Motor neuron (in vitro differentiated cells): ENCODE data around the gene CAMTA1. TPM values are rescaled to one million over a fixed set of nuclear protein-coding genes. Genes with fewer than 3 reads are reported as not detected.

Experiments used
- ATAC-seq, 8 experiments: fragments of 200-7000 bp; cut with Tn5 transposase; replicated peaks in 6 of 8; 2 replicates each; pipeline ENCODE4 v1.8.0; 2021; ENCODE audit warnings: mild to moderate bottlenecking in 8 of 8, moderate library complexity in 8 of 8
- H3K27ac ChIP-seq, 2 donors: fragments of 250-450 bp; sonication (Bioruptor Pico); 2 replicates each; pipeline ENCODE4 v1.9.0; 2021; ENCODE audit warnings: antibody characterized with exemption in 2 of 2, mild to moderate bottlenecking in 2 of 2, moderate library complexity in 1 of 2
- H3K4me1 ChIP-seq, 2 donors: fragments of 250-450 bp; sonication (Bioruptor Pico); replicated peaks in 1 of 2; 2 replicates each; pipeline ENCODE4 v1.6.1; 2021; ENCODE audit warnings: antibody characterized with exemption in 2 of 2, mild to moderate bottlenecking in 2 of 2, moderate library complexity in 1 of 2
- H3K4me3 ChIP-seq, 5 donors: fragments of 250-450 bp; sonication (Bioruptor Pico); 2 replicates each; pipeline ENCODE4 v1.9.0; 2021; ENCODE audit warnings: antibody characterized with exemption in 5 of 5, mild to moderate bottlenecking in 5 of 5, moderate library complexity in 4 of 5
- WGBS, 10 experiments: fragments of 450-650 bp; shearing (Covaris generic); methylation state at CpG; one replicate each; pipeline ENCODE4 v1.0.0; 2022; 5-methylcytosine and 5-hydroxymethylcytosine counted together
- in situ Hi-C, 9 experiments: fragments of 400-800 bp; cut with MboI; loops; one replicate each; pipeline ENCODE4 v1.15.0; 2021; ENCODE audit warnings: low sequenced_read_pairs in 9 of 9, low pct_unique_long_range_greater_than_20kb in 2 of 9; ENCODE audit not compliant: unreplicated experiment in 9 of 9
- total RNA-seq, 8 experiments: library from RNA; unstranded; fragments of 300-600 nt; gene quantifications; 2 replicates each; pipeline versions ENCODE4 v1.2.3 to v1.2.4, GENCODE V29; 2022

Gene CAMTA1
- total RNA-seq, 8 experiments from 2014 or later = 38.5 to 145 (median 77.6) TPM

DNA sequence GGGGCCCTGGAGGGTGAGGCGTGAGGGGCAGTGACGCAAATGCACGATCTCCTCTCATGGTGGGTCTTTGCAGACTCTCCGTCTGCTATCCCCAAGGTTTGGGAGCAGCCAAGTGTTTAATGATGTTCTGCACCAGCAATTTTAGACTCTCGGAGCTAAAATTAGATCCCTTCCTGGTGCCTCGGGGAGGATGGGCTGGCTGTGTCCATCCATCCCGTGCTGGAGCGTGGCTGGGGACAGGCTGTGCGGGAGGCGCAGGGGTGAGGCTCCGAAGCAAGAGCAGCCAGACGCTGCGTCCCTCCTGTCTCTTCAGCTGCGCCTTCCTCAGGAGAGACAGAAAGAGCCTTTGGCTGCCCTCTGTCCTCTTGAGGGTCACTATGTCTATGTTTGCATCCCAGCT is 387.6 kb downstream of the CAMTA1 start:
- in situ Hi-C loops = no loop called here
- 0 to 100% (median 62%) methylated on average over 1 to 13 of the region's 14 CpGs; no CpG with 5 or more reads in 3 of the 10 experiments for WGBS, 10 experiments
- Histone ChIP-seq H3K4me1 (peaks cover 15 to 25% of the 10 kb centered on the region in 2 donors), H3K4me3 (no peak overlapping the region), H3K27ac (peak overlapping the region in 1 of 2 donors; percentile 7)
- ATAC-seq = peak in 5 of 8 experiments; percentile 22 to 58 (median 50)

DNA sequence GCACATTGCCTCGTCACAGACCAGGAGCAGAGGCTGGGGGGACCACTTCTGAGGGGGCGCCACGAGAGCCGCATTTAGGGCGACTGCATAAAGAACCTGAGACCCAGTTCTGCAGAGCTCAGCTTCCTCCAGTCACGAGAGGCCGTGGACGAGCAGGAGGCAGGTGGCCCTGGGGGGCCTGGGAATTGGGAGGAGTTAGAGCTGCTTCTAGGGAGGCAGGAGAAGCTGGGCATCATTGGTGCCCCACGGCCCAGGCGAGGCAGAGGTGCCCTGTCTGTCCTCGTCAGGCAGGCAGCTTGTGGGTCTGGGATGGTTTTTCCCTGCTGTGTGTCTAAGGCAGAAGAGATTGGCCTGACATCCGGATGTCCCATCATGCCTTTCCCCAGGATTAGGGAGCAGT is 389.3 kb downstream of the CAMTA1 start:
- no peak for ATAC-seq
- in situ Hi-C loops = no loop called here
- WGBS, 10 experiments = 15 to 100% (median 70%) methylated on average over 1 to 11 of the region's 12 CpGs; no CpG with 5 or more reads in 3 of the 10 experiments
- Histone ChIP-seq H3K4me1 (peaks cover 25 to 33% of the 10 kb centered on the region in 2 donors), H3K27ac (no peak overlapping the region), H3K4me3 (no peak overlapping the region)

DNA sequence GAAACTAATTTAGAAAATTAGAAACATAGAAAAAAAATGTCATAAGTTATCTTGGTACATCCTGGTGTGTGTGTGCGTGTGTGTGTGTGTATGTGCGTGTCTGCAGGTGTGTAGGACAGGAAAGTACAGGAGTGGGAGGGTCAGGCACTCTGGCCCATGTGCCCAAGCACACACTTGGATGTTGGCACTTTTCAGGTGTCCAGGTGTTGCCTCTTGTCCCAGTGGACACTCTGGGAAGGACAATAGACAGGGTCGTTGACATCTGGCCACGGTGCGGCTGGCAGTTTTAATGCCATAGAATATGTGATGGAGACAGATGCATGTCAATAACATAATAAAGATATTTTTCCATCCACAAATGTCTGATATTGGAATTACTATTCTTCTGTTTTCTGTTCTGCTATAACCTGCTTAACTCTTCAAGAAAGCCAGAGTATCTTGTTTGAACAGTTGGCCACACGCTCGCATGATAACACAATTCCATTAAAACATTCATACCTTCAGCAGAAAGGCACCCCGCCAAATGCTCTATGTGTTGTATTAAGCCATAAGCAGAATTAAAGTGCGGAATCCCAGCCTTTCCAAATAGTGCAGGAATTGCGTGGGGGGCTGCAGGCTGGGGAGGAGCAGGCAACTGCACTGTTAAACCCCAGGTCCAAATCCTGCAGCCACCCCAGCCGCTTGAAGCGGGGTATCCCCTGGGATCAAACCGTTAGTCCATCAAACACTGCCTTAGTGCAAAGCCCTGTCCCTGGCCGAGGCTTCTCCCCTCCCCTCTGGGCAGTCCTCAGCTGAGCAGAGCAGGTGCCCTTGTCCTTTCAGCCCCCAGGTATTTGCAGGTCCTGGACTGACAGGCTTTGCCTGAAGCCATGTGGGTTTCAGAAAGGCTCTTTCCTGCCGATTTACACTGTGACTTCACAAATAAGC is 390.0 kb downstream of the CAMTA1 start:
- H3K27ac ChIP-seq = no peak overlapping the region

DNA sequence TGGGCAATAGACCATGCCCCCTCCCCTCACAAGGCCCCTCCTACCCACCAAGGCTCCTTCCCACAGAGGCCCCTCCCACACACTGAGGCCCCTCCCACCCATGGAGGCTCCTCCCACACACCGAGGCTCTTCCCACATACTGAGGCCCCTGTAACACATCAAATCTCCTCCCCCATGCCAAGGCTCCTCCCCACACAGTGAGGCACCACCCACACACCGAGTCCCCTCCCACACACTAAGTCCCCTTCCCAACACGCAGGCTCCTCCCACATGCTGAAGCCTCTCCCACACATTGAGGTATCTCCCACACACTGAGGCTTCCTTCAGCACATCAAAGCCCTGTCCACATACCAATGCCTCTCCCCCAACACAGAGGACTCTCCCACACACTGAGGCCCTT is 391.8 kb downstream of the CAMTA1 start:
- H3K4me1 ChIP-seq = peaks cover 25 to 33% of the 10 kb centered on the region in 2 donors
- peak overlapping the region in 1 of 2 donors; percentile 1 for H3K27ac ChIP-seq
- H3K4me3 ChIP-seq = no peak overlapping the region
- in situ Hi-C loops = no loop called here
- peak in 4 of 8 experiments; percentile 5 to 14 (median 10) for ATAC-seq
- no CpG with 5 or more reads among the region's 3 CpGs for WGBS, 10 experiments

More for the DNA sequence above, 390.0 kb downstream of the CAMTA1 start:
- no peak for ATAC-seq
- 37 to 89% (median 85%) methylated on average over 2 to 15 of the region's 15 CpGs; no CpG with 5 or more reads in 1 of the 10 experiments for WGBS, 10 experiments
- Histone ChIP-seq H3K4me3 (no peak overlapping the region), H3K4me1 (peaks cover 25 to 33% of the 10 kb centered on the region in 2 donors)
- in situ Hi-C loops = no loop called here

DNA sequence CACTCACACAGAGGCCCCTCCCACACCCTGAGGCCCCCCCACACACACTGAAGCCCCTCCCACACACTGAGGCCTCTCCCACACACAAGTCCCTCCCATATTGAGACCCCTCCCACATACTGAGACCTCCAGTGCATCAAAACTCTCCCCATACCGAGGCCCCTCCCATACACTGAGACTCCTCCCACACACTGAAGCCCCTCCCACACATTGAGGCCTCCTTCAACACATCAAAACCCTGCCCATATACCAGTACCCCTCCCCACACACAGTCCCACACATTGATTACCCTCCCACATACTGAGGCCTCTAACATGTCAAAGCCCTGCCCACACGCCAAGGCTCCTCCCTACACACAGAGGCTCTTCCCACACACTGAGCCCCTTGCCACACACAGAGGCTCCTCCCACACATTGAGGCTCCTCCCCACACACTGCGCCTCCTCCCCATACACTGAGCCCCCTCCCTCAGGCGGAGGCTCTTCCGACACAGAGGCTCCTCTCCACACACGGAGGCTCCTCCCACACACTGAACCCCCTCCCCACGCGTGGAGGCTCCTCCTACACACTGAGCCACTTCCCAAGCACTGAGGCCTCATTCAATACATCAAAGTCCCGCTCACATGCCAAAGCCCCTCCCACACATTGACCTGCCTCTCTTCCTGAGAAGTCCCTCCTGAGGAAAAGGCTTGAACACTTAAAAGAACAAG is 392.3 kb downstream of the CAMTA1 start:
- peak in 5 of 8 experiments; percentile 89 to 95 (median 92) for ATAC-seq
- WGBS, 10 experiments = 35 to 50% (median 46%) methylated on average over 1 to 8 of the region's 9 CpGs; no CpG with 5 or more reads in 7 of the 10 experiments

DNA sequence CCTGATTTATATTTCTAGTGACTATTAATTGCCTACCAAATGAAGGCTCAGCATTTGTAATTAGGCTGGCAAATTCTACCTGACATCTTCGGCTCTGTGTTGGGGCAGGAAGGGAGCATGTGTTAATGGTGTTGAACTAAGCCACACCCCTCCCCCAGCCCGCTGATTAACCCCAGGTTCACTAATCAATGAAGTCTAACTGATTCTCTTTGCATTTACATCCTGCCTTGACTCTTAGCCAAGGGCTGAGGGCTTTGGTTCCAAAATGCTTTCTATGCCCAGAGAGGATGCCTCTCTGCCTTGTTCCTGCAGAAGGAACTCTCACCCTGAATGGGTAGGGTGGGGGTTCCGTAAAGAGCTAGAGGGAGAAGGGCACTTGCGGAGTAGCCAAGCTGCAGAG is 393.1 kb downstream of the CAMTA1 start:
- WGBS, 10 experiments = 0 to 100% (median 56%) methylated on average over 1 to 4 of the region's 4 CpGs; no CpG with 5 or more reads in 2 of the 10 experiments
- Histone ChIP-seq H3K27ac (peak overlapping the region in 1 of 2 donors; percentile 17), H3K4me1 (peaks cover 18 to 21% of the 10 kb centered on the region in 2 donors), H3K4me3 (no peak overlapping the region)
- in situ Hi-C loops = no loop called here
- peak in 1 of 8 experiments; percentile 4 for ATAC-seq

More for the DNA sequence above, 392.3 kb downstream of the CAMTA1 start:
- H3K27ac ChIP-seq = peak overlapping the region; percentile 1 to 17
- no peak overlapping the region for H3K4me3 ChIP-seq
- peaks cover 23 to 29% of the 10 kb centered on the region in 2 donors for H3K4me1 ChIP-seq
- in situ Hi-C loops = no loop called here

DNA sequence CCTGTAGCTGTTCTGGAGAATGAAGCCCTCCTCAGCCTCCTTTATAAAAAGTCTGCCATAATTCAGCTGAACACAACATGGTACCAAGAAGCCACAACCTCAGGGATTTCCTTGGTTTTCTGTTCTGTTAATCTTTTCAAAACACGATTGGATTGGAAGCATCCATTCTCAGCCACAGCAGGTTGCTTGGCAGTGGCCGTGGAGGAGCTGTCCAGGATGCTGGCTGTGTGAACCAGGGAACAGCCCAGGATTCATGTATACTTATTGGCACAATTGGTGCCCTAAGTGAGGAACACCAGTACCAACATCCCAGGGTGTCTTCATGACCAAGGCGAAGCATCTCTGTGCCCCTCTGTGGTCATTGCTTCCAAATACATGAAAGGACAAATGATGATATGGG is 393.5 kb downstream of the CAMTA1 start:
- in situ Hi-C loops = no loop called here
- Histone ChIP-seq H3K4me1 (peaks cover 18 to 20% of the 10 kb centered on the region in 2 donors), H3K4me3 (no peak overlapping the region), H3K27ac (peak overlapping the region in 1 of 2 donors; percentile 17)
- WGBS, 10 experiments = 50 to 100% (median 69%) methylated on average over 1 to 3 of the region's 3 CpGs; no CpG with 5 or more reads in 2 of the 10 experiments
- ATAC-seq = no peak

DNA sequence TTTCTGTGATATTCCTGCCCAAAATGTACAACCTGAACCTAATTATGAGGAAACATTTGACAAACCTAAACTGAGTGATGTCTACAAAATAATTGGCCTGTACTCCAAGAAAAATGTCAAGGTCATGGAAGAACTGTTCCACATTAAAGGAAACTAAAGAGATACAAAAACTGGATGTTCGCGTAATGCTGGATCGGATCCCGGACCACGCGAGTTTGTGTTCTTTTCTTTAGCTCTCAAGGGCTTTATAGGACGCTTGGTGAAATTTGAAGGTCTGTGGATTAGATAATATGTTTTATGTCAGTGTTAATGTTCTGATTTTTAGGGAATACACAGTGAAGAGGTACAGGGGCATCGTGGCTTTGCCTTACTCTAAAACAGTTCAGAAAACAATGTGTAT is 400.5 kb downstream of the CAMTA1 start:
- Histone ChIP-seq H3K4me3 (no peak overlapping the region), H3K27ac (no peak overlapping the region), H3K4me1 (no peaks in the 10 kb centered on the region)
- 0 to 96% (median 86%) methylated on average over 1 to 8 of the region's 8 CpGs for WGBS, 10 experiments
- ATAC-seq = no peak
- in situ Hi-C loops = no loop called here

DNA sequence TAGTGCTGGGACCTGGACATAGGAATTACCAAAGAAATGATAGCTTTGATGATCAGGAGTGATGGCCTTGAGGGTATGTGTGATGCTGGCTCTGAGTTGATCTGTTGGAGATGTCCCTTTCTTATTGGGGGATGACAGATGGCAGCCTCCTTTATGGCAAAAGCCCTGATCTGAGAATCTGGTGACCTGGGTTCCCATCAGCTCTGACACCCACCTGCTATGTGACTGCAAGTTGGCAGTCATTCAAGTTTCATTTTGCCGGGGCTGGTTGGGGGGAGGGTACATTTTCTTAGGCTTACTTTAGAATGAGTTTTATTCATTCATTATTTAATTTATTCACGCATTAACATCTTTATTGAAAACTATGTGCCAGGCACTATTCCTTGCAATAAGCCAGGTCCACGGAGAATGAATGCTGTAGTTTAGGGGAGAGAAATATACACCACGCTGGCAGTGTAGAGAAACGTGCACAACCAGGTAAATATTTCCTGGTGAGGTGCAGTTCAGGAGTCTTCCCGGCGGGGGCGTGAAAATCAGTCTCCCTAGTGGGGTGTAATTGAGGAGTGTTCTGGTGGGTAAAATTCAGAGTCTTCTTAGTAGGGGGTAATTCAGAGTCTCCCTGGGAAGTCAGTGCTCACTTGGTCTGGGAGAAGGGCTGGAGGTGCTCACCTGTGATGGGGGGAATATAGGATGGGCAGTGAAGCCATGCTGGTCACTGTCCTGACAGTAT is 401.3 kb downstream of the CAMTA1 start:
- no peak overlapping the region for H3K4me3 ChIP-seq
- no peak for ATAC-seq
- WGBS, 10 experiments = 31 to 82% (median 70%) methylated on average over 1 to 8 of the region's 8 CpGs
- in situ Hi-C loops = no loop called here
- H3K27ac ChIP-seq = no peak overlapping the region
- no peaks in the 10 kb centered on the region for H3K4me1 ChIP-seq

DNA sequence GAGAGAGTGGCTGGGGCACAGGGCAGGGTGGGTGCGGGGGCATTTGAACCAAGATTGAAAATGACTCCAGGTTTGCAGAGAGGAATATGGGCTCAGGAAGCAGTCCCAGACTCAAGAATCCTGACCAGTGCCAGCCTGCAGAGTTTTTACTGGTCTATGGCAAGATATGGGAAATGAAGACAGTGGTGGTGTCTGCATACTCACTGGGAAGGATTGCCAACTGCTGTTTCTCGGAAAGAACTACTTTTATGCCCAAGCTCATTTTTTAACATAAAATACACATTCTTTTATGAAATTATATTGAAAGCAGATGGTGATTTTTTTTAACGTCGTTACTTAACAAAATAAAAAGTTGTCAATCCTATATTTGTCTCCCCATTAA is 401.8 kb downstream of the CAMTA1 start:
- 0 to 94% (median 61%) methylated on average over 1 to 4 of the region's 4 CpGs for WGBS, 10 experiments
- no peak overlapping the region for H3K4me3 ChIP-seq
- in situ Hi-C loops = no loop called here
- H3K27ac ChIP-seq = no peak overlapping the region
- no peaks in the 10 kb centered on the region for H3K4me1 ChIP-seq
- peak in 1 of 8 experiments; percentile 65 for ATAC-seq

DNA sequence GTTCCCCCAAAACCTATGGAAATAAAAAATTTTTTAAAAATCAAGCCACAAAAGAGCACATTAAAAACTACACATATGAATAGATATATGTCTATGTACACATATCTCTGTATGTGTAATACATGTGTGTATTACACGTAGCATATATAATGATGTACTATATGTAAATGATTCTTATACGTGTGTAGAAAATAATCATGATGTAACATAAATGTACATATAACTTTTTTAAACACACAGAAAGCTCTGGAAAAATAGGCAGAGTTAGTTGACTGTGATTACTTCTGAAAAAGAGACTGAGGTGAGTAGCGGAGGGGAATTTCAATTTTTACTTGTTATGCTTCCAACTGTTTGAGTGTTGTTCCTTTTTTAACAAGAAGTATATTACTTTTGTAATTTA is 405.0 kb downstream of the CAMTA1 start:
- 33 to 100% (median 84%) methylated on average over 2 to 3 of the region's 3 CpGs for WGBS, 10 experiments
- in situ Hi-C loops = no loop called here

DNA sequence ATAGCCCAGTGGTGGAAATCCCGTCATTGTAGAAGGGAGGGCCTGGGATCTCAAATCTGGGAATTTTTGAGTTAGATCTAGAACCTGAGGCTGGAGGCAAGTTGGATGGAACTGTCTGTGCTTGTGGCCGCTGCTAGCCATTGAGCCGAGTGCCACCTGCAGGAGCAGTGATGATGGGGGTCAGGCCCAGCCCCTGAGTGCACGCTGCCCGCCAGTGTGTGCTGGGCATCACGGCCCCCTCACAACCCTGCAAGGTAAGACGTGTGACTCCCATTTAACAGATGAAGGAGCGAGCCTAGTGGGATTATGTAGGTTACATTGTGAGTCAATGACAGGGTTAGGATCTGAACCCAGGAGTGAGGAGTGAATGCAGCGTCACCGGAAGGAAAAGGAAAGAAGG is 407.2 kb downstream of the CAMTA1 start:
- H3K4me3 ChIP-seq = no peak overlapping the region
- in situ Hi-C loops = no loop called here
- ATAC-seq = no peak
- H3K27ac ChIP-seq = no peak overlapping the region
- peaks cover 6 to 32% of the 10 kb centered on the region in 2 donors for H3K4me1 ChIP-seq
- WGBS, 10 experiments = 50 to 100% (median 85%) methylated on average over 1 to 6 of the region's 10 CpGs; no CpG with 5 or more reads in 2 of the 10 experiments

More for the DNA sequence above, 405.0 kb downstream of the CAMTA1 start:
- H3K27ac ChIP-seq = no peak overlapping the region
- ATAC-seq = no peak
- H3K4me1 ChIP-seq = peaks cover 0 to 14% of the 10 kb centered on the region in 2 donors
- no peak overlapping the region for H3K4me3 ChIP-seq
